NCI-H2196 (cell line): ENCODE results near the gene GABRD.

Experiments
- DNase-seq: peaks from one replicate; lab custom pipeline; 2025; ENCODE audit not compliant: unreplicated experiment; lab: John Stamatoyannopoulos, UW

Gene GABRD

GRCh38 chr1:2033165-2033564 lies 14.0 kb downstream of the GABRD start:
- no peak for DNase-seq

DNA sequence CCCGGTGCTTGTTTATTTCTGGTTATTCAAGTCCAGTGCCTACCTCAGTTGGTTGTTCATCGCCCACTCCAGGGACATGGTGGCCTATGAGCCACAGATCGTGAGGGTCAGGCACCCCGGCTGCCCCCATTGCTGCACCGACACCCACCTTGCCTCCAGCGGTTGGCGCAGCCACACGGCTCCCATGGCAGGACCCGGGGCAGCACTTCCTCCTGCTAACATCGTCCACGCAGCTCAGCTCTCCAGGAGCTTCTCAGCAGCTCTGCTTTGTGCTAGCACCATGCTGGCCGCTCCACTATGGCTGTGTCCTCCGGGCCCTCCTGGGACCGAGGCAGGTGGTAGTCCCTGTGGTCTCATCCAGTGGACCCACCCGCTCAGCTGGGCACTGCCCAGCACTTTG lies 17.1 kb downstream of the GABRD start:
- DNase-seq, result no peak

GRCh38 chr1:2037314-2037979 lies 18.3 kb downstream of the GABRD start:
- no peak for DNase-seq

- no peak for DNase-seq
Observed at GRCh38 chr1:2038229-2038628, 19.1 kb downstream of the GABRD start.

GRCh38 chr1:2039251-2039650 lies 20.1 kb downstream of the GABRD start:
- DNase-seq, result no peak

GRCh38 chr1:2041305-2041704 lies 22.2 kb downstream of the GABRD start:
- no peak for DNase-seq

DNA sequence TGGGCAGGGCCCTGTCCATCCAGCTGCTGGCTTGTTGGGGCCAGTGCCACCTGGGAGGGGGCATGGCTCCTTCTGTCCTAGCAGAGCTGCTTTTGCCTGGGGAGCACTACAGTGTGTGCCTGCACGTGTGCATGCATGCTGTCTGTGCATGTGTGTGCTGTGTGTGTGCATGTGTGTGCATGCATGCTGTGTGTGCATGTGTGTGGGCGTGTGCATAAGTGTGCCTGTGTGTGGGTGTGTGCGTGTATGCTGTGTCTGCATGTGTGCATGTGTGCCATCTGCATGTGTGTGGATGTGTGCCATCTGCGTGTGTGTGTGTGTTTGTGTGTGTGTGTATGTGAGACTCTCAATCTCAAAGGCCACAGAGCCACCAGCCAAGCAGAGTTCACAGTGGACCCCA lies 22.7 kb downstream of the GABRD start:
- no peak for DNase-seq

- DNase-seq, result no peak
Observed at GRCh38 chr1:2042830-2043773, 24.0 kb downstream of the GABRD start.

- DNase-seq, result no peak
Observed at GRCh38 chr1:2043886-2044285, 24.7 kb downstream of the GABRD start.

GRCh38 chr1:2044510-2045319 lies 25.6 kb downstream of the GABRD start:
- DNase-seq, result peak; percentile 75

GRCh38 chr1:2045468-2046173 lies 26.5 kb downstream of the GABRD start:
- no peak for DNase-seq

DNA sequence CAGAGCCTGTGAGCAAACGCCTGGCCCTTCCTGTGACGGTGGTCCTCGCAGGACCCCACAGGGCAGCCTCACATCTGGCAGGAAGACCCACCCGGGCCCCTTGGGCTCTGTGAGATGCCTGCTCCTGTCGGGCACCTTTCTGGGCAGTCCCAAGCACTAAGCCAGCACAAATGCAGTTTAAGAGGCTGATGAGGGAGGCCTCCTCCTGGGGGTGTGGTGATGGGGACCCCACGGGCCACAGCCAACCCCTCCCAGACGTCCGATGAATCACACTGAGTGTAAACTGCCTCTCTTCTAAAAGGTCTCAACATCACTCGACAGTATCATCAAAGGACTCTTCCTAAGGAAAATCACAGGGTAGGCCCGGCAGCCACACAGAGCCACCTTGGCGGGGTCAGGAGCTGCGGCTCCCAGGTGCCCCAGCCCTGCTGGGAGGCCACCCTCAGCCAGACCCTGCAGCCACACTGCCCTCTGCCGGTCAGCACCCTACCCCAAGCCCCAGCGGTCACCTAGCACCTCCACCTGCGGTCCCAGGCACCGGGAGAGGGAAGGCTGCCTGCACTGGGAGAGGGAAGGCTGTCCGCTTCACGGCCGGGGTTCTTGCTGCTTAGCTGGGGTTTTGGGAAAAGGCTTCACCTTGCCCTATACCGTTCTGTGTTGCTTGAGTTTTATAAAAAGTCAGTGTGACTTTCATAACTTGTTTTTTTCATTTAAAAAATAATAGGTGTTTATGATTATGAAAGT lies 27.2 kb downstream of the GABRD start:
- peak; percentile 65 for DNase-seq

DNA sequence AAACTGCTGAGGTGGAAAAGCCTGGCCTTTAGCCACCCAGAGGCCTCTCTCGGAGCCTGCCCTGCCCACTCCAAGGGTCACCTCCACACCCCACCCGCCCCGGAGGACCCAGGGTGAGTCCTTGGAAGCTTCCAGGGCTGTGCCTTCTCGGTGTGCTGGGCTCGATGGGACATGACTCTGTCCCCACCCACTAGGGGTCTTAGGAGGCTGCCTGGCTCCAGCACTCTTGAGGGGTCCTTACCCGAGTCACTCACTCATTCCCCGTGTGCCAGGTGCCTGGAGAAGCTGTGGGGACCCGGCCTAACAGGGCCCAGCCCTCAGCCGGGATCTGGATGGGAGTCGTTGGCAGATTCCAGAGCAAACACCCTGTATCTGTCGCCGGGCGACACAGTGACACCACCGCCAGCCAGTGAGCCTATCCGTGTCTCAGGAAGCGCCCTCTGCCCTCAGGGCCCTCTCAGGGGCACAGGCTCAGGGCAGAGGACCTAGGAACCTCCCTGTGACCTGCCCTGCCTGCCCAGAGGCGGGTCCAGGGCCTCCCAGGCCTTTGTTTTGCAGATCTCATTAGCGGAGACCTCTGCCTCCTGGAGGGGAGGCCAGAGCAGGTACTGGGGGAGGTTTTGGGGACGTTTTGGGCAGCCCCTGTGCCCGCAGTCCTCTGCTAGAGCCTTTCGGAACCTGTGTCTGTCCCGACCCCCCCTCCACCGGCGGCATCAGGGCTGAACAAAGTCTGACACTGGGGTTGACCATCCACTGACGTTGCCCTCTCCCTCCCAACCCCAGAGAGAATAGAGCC lies 28.0 kb downstream of the GABRD start:
- no peak for DNase-seq

DNA sequence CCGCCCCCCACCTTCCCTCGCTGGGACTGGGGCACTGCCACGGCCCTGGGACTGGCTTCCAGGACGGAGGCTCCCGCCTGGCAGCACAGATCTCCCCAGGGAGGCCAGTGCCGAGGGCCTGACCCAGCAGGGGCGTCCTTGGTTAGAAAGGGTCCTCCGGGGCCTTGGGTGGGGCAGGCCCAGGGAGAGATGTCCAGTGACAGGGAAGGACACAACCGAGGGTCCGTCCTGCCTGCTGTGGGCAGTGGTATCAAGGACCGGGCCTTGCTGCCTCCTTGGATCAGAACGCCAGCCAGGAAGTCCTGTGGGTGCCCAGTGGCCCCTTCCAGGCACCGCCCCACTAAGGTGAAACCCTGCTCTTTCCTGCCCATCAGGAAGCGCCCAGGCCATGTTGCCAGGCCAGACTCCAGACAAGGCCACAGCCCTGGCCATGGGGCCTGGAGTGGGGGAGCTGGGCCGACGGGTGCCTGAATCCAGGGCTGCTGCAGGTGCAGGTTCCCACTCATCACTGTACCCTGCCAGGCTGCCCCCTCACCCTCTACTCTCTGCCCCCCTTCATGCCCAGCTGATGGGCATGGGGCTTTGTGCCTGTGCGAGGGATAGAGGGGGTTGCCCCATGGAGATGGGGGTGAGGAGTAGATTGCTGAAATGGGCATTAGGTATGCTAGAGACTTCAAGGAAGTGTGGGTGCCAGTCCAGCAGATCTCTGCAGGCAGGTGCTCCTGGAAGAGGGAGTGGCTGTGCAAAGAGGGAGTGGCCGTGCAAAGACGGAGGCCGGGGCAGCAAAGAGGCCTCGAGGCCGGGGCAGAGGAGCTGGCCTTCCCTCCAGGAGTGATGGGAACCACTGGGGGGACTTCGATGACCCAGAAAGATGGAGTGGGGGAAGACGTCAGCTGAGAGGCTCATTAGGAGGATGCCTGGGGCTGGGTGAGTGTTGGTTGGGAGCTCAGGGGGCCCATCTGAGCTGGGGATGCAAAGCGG lies 28.9 kb downstream of the GABRD start:
- DNase-seq, result no peak

DNA sequence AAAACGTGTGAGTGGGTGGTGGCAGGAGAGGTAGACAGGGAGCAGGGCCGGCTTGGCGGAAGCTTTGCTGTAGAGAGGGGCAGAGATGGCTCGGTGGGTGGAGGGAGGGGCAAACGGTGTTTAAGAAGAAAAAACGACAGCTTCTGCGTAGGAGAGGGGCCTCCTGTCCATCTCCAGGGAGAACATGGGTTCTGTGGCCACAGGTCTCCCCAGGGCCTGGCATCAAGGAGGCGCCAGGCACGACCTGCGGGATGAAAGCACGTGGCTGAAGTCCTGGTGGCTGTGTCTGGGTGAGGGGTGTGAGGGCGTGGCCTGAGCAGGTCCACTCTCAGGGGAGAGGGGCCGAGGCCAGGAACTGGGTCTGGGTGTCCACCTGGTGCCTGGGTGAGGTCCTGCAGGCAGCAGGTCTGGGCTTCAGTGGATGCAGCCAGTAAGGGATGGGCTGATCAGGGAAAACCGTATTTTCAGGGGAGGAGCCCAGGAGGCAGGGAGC lies 30.1 kb downstream of the GABRD start:
- peak; percentile 86 for DNase-seq

DNA sequence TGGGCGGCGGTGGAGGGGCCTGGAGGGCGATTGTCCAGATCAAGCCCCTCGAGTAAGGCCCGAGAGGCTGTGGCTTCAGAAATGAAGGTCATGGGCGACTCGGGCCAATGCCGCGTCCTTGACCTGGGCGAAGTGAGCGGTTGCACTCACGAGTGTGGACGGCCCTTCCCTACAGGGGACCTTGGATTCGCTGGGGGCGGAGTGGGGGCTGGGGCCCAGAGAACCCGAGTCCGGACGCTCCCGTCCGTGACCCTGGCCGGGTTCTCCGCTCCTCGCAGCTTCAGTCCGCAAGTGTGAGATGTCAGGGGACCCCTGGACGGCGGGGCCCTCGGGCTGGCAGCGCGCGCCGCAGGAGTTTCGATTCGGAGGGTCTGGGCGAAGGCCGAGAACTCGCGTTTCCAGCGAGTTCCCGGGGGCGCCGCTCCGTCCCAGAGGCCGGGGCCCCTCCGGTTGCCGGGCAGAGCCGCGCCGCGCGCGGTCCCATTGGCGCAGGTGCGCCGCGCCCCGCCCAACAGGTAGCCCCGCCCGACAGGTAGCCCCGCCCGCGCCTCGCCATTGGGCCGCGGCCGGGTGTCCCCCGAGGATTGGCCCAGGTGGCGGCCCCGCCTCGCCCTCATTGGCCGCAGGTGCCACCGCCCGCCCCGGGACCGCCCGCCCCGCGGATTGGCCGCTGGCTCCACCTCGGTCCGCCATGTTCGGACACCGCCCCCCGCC lies 30.7 kb downstream of the GABRD start, which contains the start of gene PRKCZ:
Gene PRKCZ (plus strand): TSS at position 694 of the 714 bp plus-strand sequence. CDS start 220 bp downstream, outside the sequence.
- peak; percentile 95 for DNase-seq

GRCh38 chr1:2050461-2050792 lies 31.3 kb downstream of the GABRD start:
- DNase-seq, result no peak
